HS-5 (cell line): ENCODE results near the gene FAM229A.
"Not testable (repeated sequence)": the region's sequence is repeated elsewhere in the genome, so short reads cannot be mapped to it uniquely, and the experiment has no call there.

Source experiments
- DNase-seq: peaks from one replicate; pipeline ENCODE4 v3.0.0-alpha.2; 2012; ENCODE audit warnings: low read depth

FAM229A gene, protein sequence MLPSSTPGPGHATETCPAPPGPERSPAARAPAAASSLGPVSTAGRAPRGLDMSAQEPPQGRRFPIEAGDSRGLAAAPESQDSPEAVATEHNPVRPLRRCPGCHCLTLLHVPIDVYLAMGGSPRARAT

GRCh38 chr1:32362474-32363313, at the start of gene FAM229A, which contains the start of gene TSSK3:
Gene FAM229A (minus strand): TSS chr1:32362485. CDS start chr1:32362091, 394 bp downstream.
Gene TSSK3 (plus strand): TSS chr1:32362539. CDS start chr1:32362702, 163 bp downstream.
- DNase-seq, result no peak

- no peak for DNase-seq
Observed at GRCh38 chr1:32411261-32411660, 49.0 kb upstream of the FAM229A start.

DNA sequence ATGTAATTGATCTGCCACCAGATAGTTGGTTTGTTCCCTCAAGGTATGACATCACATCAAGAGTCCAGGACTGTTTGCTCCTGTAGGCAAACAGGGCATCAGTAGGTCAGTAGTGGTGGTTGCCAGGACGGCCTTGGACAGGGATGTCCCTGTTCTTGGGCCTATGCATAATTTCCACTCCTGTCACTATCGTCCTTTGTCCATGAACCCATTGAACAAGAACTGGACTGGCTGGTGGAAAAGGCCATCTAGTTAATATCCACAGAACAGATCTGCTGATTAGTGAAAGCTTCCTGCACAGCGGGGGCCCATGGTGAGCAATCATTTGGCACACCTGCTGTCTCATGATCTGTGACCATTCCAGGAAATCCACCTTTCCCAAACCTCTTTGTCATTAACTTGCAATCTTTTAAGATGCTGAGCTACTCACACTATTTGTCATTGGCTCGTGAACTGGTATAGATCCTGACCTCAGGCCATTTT, 44.4 kb upstream of the FAM229A start:
- DNase-seq, result no peak

DNA sequence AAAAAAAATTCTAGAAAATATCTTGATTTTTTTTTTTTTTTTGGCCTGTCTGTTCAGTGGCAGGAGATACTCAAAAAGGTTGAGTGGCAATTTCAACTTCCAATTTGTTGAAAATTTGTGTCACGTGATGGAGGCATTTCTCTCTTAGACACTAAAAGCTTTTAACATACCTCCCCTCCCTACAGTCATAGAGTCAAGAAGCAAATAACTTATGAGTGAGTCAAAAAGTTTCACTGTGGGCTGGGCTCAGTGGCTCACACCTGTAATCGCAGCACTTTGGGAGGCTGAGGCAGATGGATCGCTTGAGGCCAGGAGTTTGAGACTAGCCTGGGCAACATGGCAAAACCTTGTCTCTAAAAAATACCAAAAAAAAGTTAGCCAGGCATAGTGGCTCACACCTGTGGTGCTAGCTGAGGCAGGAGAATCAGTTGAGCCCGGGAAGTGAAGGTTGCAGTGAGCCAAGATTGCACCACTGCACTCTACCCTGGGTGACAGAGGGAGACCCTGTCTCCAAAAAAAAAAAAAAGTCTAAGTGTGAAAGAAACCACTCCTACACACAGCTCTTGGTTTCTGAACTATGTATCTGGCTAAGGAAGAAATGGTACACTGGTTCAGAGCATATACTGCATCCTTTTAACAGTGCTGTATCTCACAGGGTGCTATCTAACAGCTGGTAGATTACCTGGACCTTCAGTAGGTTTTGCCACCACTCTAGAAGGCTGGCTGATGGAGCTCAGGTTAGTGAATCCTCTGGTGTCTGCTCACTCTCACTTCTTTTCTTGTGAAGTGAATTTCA, 43.6 kb upstream of the FAM229A start:
- DNase-seq, result no peak

DNA sequence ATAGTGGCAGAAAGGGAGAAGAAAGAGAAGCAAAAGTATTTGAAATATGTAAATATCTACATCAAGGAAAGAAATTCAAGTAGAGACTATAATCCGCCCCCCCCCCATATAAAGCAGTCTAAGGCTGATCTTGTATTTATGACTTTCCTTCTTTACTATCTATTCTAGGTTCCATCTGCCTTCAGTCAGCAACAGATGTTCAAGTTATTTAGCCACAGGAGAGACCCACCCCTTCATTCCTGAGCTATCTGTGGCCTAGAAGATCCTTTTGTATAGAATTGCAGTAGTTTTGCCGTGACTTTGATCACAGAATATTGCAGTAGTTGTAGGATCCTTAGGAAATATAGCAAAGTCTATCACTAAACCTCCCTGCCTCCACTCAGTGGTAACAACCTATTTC, 42.7 kb upstream of the FAM229A start:
- DNase-seq, result no peak

- DNase-seq, result peak; percentile 45
Observed at GRCh38 chr1:32400876-32401631, 38.8 kb upstream of the FAM229A start.

DNA sequence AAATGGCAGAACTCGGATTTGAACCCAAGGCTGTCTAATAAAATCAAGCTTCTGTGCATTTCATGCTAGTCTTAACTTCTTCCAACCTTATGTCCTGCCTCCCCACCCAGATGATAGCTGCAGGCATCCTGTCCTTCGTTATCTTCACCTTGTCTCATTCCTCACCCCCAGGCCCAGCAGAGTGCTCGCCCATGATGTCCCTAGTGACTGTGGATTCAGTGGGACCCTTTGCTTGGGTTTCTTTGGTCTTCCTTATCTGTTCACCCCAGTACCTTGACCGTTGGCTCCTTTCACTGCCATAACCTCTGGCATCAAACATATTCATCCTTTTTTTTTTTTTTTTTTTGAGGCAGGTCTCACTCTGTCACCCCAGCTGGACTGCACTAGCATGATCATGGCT, 37.6 kb upstream of the FAM229A start:
- DNase-seq, result no peak

DNA sequence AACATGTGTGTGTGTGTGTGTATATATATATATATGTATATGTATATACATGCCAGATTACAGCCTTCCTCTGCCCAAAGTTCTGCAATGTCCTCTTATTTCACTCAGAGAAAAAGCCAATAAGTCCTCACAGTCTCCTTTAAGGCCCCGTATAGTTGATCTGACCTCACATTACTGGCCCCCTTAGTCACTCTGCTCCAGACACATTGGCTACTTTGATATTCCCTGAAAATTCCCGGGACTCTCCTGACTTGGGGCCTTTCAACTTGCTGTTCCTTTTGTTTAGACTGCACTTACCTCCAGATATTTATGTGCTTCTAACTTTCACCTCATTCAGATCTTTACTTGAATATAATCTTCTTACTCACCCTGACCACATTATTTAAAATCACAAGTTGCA, 36.1 kb upstream of the FAM229A start:
- DNase-seq, result no peak

DNA sequence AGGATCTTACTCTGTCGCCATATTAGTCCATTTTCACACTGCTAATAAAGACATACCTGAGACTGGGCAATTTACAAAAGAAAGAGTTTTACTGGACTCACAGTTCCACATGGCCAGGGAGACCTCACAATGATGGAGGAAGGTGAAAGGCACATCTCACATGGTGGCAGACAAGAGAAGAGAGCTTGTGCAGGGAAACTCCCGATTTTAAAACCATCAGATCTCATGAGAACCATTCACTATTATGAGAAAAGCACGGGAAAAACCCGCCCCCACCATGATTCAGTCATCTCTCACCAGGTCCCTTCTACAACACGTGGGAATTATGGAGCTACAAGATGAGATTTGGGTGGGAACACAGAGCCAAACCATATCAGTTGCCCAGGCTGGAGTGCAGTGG, 34.2 kb upstream of the FAM229A start:
- not testable (repeated sequence) for DNase-seq

GRCh38 chr1:32394890-32395432, 32.7 kb upstream of the FAM229A start:
- DNase-seq, result no peak

DNA sequence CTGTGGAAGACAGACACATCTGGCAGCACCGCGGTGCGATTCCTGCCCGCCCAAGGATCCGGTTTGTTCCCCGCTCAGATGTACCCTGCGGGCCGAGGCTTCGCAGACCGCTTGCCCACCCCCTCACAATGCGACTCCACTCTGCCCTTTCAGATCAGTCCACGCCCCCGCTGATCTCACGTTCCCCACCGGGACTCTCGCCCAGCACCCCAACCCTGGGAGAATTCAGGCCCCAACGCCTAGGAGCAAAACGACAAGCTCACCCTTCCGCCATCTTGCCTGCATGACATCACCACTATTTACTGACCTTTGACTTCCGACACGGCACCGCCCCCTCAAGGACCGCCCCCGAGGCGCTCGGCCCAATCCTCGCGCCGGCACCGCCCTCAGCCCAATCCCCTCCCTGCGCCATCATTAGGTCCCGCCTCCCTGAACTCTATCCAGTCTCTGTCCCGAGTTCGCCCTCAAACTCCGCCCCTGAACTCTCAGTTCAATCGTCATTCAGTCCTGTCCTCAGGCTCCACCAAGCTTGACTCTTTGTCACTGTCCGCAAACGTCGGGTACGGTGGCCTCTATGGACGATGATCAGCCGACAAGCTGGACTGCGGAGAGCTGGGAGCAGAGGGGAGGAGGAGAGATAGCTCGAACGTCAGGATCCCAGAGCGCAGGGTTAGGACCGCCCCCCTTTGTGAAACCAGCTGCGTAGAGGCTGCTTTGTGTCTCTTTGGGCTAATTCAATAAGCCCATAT, 32.0 kb upstream of the FAM229A start, which contains the start of gene BSDC1:
TSS of gene BSDC1 (minus strand) at position 301 of the 749 bp plus-strand sequence. CDS start at position 274, 27 bp downstream.
- DNase-seq, result peak; percentile 97

DNA sequence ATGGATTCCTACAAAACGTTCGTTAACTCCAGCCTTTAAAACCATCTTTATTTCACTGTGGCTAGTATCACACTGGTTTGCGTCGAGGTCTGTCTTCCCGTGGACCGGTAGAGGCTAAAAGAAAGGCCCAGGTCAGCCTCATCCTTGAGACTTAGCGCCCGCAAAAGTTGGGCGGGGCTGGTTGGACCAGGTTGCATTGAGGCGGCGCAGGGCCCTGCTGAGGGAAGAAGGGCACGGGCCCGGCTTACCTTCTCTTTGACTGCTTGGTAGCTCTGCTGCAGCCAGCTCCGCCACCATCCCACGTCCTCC, 31.5 kb upstream of the FAM229A start:
- DNase-seq, result no peak

DNA sequence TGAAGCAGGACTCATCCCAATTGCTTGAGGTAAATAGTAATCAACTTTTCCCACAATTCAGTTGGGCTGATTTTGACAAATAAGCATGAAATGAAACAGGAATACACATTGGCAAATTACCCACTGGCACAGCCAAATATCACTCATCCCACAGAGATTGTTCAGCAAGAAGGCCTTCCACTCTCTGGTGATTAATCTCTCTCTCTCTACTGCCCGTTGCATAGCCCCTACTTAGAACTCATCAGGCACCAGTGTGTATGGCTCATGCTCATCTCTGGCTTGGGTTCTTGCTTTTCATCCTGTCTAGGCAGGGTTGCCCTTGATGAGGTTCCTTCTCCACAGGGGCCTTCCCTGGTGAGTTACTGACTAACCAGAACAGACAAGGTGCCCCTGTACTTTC, 30.9 kb upstream of the FAM229A start:
- DNase-seq, result no peak

DNA sequence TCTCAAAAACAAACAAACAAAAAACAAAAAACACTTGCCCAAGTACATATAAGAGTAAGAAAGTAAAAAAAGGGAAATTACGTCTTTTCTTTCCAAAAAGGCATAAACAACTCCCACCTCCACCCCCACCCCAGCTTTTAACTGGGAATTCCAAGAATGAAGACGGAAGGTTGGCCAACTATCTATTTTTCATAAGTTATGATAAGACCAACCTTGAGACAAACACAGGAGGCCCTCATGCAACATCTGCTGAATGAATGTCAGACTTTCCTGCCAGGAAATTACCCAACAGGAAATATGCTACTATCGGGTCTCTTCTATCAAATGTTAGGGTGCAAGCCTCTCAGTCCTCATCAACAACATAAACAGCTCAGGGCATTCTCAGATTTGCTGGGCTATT, 30.0 kb upstream of the FAM229A start:
- no peak for DNase-seq

DNA sequence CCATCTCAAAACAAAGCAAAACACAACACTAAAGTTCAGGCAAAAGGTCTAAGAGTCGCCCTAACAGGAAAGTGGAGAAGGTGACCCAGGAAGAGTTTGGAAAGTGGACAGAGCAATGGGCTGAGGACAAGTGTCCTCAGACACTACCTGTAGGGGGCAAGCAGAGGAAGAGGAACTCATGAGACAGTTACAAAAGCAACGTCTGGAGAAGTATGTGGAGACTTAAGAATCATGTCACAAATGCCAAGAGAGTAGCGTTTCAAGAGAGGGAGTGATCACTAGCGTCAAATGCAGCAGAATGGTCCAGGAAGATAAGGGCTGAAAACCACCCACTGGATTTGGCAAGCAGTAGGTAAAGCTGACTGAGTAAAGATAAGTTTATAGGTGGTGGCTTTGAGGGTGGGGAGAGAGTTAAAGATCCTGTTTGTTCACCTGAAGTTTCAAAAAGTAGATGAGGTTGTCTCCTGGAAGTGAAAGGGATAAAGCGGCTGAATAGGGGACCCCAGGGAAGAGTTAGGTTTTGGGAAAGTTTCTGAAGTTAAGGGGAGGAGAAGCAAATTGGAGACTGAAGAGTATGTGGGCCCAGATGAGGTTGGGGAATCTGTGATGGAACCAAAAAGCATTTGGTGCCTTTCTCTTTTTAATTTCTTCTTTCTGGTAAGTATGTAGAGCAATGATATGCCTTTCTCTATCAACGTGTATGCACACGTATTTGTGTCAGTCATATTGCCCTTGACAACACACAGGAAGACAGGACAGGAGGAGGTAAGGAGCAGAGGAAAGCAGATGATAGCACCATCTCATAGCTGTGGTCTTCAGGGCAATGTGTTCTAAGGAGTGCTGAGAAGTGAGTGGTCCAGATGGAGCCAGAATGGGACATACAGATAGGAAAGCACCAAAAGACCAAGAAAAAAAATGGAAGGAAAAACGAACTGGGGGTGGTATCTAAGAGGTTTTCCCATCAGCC, 28.9 kb upstream of the FAM229A start:
- DNase-seq, result no peak

GRCh38 chr1:32388641-32389040, 26.4 kb upstream of the FAM229A start:
- no peak for DNase-seq

DNA sequence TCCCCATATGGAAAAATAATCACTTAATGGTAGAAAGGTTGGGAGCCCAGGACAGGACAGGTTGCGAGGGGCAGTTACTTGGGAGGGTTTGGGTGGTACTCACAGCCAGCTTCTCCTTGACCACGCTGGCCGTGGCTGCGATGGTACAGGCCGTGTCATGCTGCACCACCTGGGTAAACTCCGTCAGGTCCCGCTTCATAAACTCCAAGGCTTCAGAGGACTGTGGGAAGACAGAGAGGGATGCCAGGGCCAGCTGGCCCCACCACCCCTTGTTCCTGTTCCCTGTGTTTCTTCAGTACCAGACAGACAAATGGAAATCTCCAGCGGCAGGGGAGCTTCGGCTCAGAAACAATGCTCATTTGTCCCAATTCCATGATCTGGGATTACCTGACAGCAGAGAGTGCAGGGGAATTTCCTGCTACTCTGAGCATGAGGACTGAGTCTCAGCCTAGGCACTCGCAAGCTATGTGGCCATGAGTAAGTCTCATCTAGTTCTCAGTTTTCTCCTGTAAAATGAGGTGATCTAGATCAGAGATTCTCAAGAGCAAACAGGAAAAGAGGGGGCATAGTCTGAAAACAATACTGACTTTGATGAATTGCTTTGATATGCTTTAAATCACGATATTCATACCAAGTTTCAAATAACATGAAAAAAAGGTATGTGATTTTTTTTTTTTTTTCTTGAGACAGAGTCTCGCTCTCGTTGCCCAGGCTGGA, 24.5 kb upstream of the FAM229A start:
- DNase-seq, result no peak

DNA sequence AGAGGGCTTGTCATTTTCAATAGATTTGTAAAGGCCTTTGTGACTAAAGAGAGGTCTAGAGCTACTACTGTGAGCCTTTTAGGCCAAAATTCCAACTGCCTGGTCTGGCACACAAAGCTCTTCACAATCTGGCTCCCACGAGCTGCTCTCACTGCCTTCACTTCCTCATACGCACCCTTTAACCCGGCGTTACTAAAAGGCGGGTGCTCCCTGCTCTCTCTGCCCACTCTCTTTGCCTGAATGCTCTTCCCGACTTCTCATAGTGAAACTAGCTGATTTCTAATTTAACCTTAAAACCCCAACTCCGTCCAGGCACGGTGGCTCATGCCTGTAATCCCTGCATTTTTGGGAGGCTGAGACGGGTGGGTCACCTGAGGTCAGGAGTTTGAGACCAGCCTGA, 17.8 kb upstream of the FAM229A start:
- DNase-seq, result no peak
